H1 (cell line): ENCODE measurements around the gene RXRA. TPM values are rescaled to one million over a fixed set of nuclear protein-coding genes. Genes with fewer than 3 reads are reported as not detected.

ENCODE experiments used
- CTCF ChIA-PET: fragments of 300-600 bp; sonication (Branson Sonifier 250); formaldehyde crosslinking; loops from one replicate; lab custom pipeline; 2021; ENCODE audit not compliant: partially characterized antibody; lab: Charles Lee
- POLR2A ChIA-PET: fragments of 300-600 bp; sonication (Branson Sonifier 250); formaldehyde crosslinking; loops from one replicate; lab custom pipeline; 2021; ENCODE audit warnings: inconsistent platforms; ENCODE audit not compliant: partially characterized antibody; lab: Charles Lee
- DNase-seq, 2 experiments: peaks; one replicate each; pipeline versions ENCODE4 v3.0.0 to v3.0.0-alpha.2; 2010 to 2022; ENCODE audit warnings: low spot score in 2 of 2, low read depth in 1 of 2, mixed read lengths in 1 of 2
- FAIRE-seq: peaks from 2 replicates; lab custom pipeline; 2011; peaks lifted over from hg19 to GRCh38; lab: Jason Lieb, UNC
- H2AFZ ChIP-seq: 2 replicates; pipeline ENCODE4 v1.8.1; 2012; ENCODE audit warnings: low read length, inconsistent platforms
- H2AK5ac ChIP-seq: 2 replicates; pipeline ENCODE4 v1.6.1; 2013; ENCODE audit warnings: low read depth, low read length
- H2BK120ac ChIP-seq: replicated peaks from 2 replicates; pipeline ENCODE3; 2013; ENCODE audit warnings: low read depth, low read length, inconsistent platforms
- H2BK12ac ChIP-seq: 2 replicates; pipeline ENCODE4 v1.6.1; 2013; ENCODE audit warnings: low read depth, low read length
- H2BK15ac ChIP-seq: 2 replicates; pipeline ENCODE4 v1.6.1; 2013; ENCODE audit warnings: low read length
- H2BK20ac ChIP-seq: 2 replicates; pipeline ENCODE4 v1.6.1; 2013; ENCODE audit warnings: low read length
- H2BK5ac ChIP-seq: 2 replicates; pipeline ENCODE4 v1.6.1; 2013; ENCODE audit warnings: low read depth, low read length
- H3K14ac ChIP-seq: 2 replicates; pipeline ENCODE4 v1.6.1; 2013; ENCODE audit warnings: inconsistent platforms; ENCODE audit not compliant: insufficient read length
- H3K18ac ChIP-seq: 2 replicates; pipeline ENCODE4 v1.6.1; 2013; ENCODE audit warnings: low read length; ENCODE audit errors: extremely low read depth
- H3K23ac ChIP-seq: 2 replicates; pipeline ENCODE4 v1.6.1; 2013; ENCODE audit warnings: inconsistent platforms; ENCODE audit not compliant: insufficient read length
- H3K23me2 ChIP-seq: 2 replicates; pipeline ENCODE4 v1.6.1; 2013; ENCODE audit warnings: low read depth, low read length
- H3K27ac ChIP-seq: 2 replicates; pipeline ENCODE4 v1.6.1; 2011; ENCODE audit warnings: low read depth, low read length, inconsistent platforms
- H3K27me3 ChIP-seq, 4 experiments: replicated peaks in 1 of 4; 1 replicate in 1 of 4; 2 replicates in 3 of 4; pipeline versions ENCODE4 v1.6.1 to v1.8.1; 2011 to 2013; ENCODE audit warnings: low read length in 3 of 4, mild to moderate bottlenecking in 3 of 4, inconsistent platforms in 2 of 4, mixed read lengths in 2 of 4, moderate library complexity in 1 of 4; ENCODE audit not compliant: control insufficient read depth in 3 of 4, insufficient read depth in 3 of 4; ENCODE audit errors: extremely low read depth in 1 of 4
- H3K36me3 ChIP-seq, 4 experiments: 2 replicates each; pipeline versions ENCODE4 v1.6.1 to v1.8.1; 2011 to 2013; ENCODE audit warnings: mild to moderate bottlenecking in 4 of 4, low read length in 3 of 4, moderate library complexity in 2 of 4, control low read depth in 1 of 4, inconsistent platforms in 1 of 4; ENCODE audit not compliant: insufficient read depth in 4 of 4, control insufficient read depth in 2 of 4
- H3K4ac ChIP-seq: replicated peaks from 2 replicates; pipeline ENCODE3; 2013; ENCODE audit warnings: low read length, low read depth, mixed read lengths, inconsistent platforms; ENCODE audit not compliant: insufficient read length
- H3K4me1 ChIP-seq, 4 experiments: replicated peaks in 1 of 4; 1 replicate in 1 of 4; 2 replicates in 3 of 4; pipeline versions ENCODE4 v1.6.1 to v1.8.1; 2011 to 2013; ENCODE audit warnings: low read length in 3 of 4, inconsistent platforms in 2 of 4, mixed read lengths in 1 of 4; ENCODE audit not compliant: insufficient read depth in 4 of 4, control insufficient read depth in 3 of 4
- H3K4me2 ChIP-seq, 2 experiments: 2 replicates each; pipeline versions ENCODE4 v1.6.1 to v1.8.1; 2011 to 2013; ENCODE audit warnings: low read depth in 2 of 2, low read length in 2 of 2, control low read depth in 1 of 2, inconsistent platforms in 1 of 2, mild to moderate bottlenecking in 1 of 2; ENCODE audit not compliant: insufficient read depth in 1 of 2
- H3K4me3 ChIP-seq, 4 experiments: fragments of 200-600, 300-600 bp in 1 of 4; sonication (generic), shearing (Covaris generic), sonication (Bioruptor Twin) in 1 of 4; 2 replicates each; pipeline versions ENCODE4 v1.5.1 to v1.8.1; 2011 to 2016; ENCODE audit warnings: low read length in 4 of 4, low read depth in 3 of 4, control low read depth in 2 of 4, inconsistent platforms in 2 of 4, mild to moderate bottlenecking in 2 of 4, mixed read lengths in 1 of 4, moderate library complexity in 1 of 4; ENCODE audit not compliant: insufficient read depth in 2 of 4; ENCODE audit errors: extremely low read depth in 1 of 4
- H3K56ac ChIP-seq: replicated peaks from 2 replicates; pipeline ENCODE3; 2013; ENCODE audit warnings: low read depth, mild to moderate bottlenecking, mixed read lengths, low read length, inconsistent platforms; ENCODE audit not compliant: insufficient read length
- H3K79me1 ChIP-seq: 2 replicates; pipeline ENCODE4 v1.6.1; 2013; ENCODE audit warnings: low read depth, low read length, control low read depth
- H3K79me2 ChIP-seq, 2 experiments: 2 replicates each; pipeline versions ENCODE4 v1.6.1 to v1.8.1; 2012 to 2013; ENCODE audit warnings: low read length in 2 of 2, mild to moderate bottlenecking in 2 of 2, inconsistent platforms in 1 of 2; ENCODE audit not compliant: insufficient read depth in 2 of 2, control insufficient read depth in 1 of 2
- H3K9ac ChIP-seq, 4 experiments: replicated peaks in 1 of 4; 1 replicate in 1 of 4; 2 replicates in 3 of 4; pipeline versions ENCODE4 v1.6.1 to v1.8.1; 2011 to 2013; ENCODE audit warnings: low read depth in 3 of 4, low read length in 3 of 4, control low read depth in 2 of 4, mild to moderate bottlenecking in 2 of 4, moderate library complexity in 2 of 4, inconsistent platforms in 1 of 4; ENCODE audit errors: extremely low read depth in 1 of 4
- H3K9me3 ChIP-seq, 2 experiments: 2 replicates each; pipeline versions ENCODE4 v1.6.1 to v1.8.1; 2012 to 2013; ENCODE audit warnings: mild to moderate bottlenecking in 2 of 2, moderate library complexity in 2 of 2, control low read depth in 1 of 2, inconsistent platforms in 1 of 2, low read depth in 1 of 2, low read length in 1 of 2, mixed read lengths in 1 of 2; ENCODE audit not compliant: insufficient read depth in 2 of 2
- H4K20me1 ChIP-seq, 2 experiments: replicated peaks in 1 of 2; 2 replicates each; pipeline versions ENCODE3 to v1.8.1; 2011 to 2013; ENCODE audit warnings: inconsistent platforms in 2 of 2, low read length in 2 of 2, mild to moderate bottlenecking in 1 of 2; ENCODE audit not compliant: insufficient read depth in 2 of 2, control insufficient read depth in 1 of 2
- H4K5ac ChIP-seq: 2 replicates; pipeline ENCODE4 v1.6.1; 2013; ENCODE audit warnings: low read length, low read depth, mixed read lengths, inconsistent platforms; ENCODE audit not compliant: insufficient read length
- H4K8ac ChIP-seq: 2 replicates; pipeline ENCODE4 v1.8.0; 2013; ENCODE audit warnings: mild to moderate bottlenecking, moderate library complexity, low read length, inconsistent platforms; ENCODE audit not compliant: insufficient read depth; ENCODE audit errors: extremely low read depth
- H4K91ac ChIP-seq: replicated peaks from 2 replicates; pipeline ENCODE3; 2013; ENCODE audit warnings: low read length, mixed read lengths, inconsistent platforms; ENCODE audit not compliant: insufficient read length
- BACH1 ChIP-seq: IDR thresholded peaks from 2 replicates; pipeline ENCODE4 v1.6.1; 2012; ENCODE audit warnings: low read length, improper control_type of control experiment
- CHD2 ChIP-seq: IDR thresholded peaks from 2 replicates; pipeline ENCODE4 v1.6.1; 2012; ENCODE audit warnings: low read length, improper control_type of control experiment
- EP300 ChIP-seq, 2 experiments: IDR thresholded peaks; 1 replicate in 1 of 2; 2 replicates in 1 of 2; pipeline ENCODE4 v1.6.1; 2011 to 2012; ENCODE audit warnings: low read depth in 2 of 2, low read length in 2 of 2, mild to moderate bottlenecking in 2 of 2, borderline replicate concordance in 1 of 2, inconsistent platforms in 1 of 2, moderate library complexity in 1 of 2
- HDAC2 ChIP-seq, 2 experiments: fragments of 300-600 bp in 1 of 2; sonication (generic) in 1 of 2; IDR thresholded peaks; 2 replicates each; pipeline ENCODE4 v1.6.1; 2011 to 2012; ENCODE audit warnings: low read depth in 2 of 2, low read length in 2 of 2, mild to moderate bottlenecking in 2 of 2, moderate library complexity in 2 of 2, borderline replicate concordance in 1 of 2, inconsistent platforms in 1 of 2
- POU5F1 ChIP-seq: IDR thresholded peaks from 2 replicates; pipeline ENCODE4 v1.6.1; 2011; ENCODE audit warnings: low read depth, mild to moderate bottlenecking, low read length, moderate library complexity
- RBBP5 ChIP-seq: IDR thresholded peaks from 2 replicates; pipeline ENCODE4 v1.7.1; 2012; ENCODE audit warnings: low read depth, mild to moderate bottlenecking, inconsistent platforms, low read length, moderate library complexity, borderline replicate concordance
- SAP30 ChIP-seq: fragments of 300-600 bp; sonication (generic); IDR thresholded peaks from 2 replicates; pipeline ENCODE4 v1.7.1; 2012; ENCODE audit warnings: low read length, moderate library complexity, mild to moderate bottlenecking, inconsistent platforms; ENCODE audit not compliant: insufficient read depth, insufficient replicate concordance
- SIX5 ChIP-seq: IDR thresholded peaks from 2 replicates; pipeline ENCODE4 v1.6.1; 2011; ENCODE audit warnings: mild to moderate bottlenecking, low read depth, low read length
- SP1 ChIP-seq: IDR thresholded peaks from 2 replicates; pipeline ENCODE4 v1.6.1; 2011; ENCODE audit warnings: low read depth, low read length
- TAF7 ChIP-seq: optimal IDR thresholded peaks from 2 replicates; pipeline ENCODE3; 2011; ENCODE audit warnings: low read depth, mild to moderate bottlenecking, inconsistent platforms, low read length, moderate library complexity, borderline replicate concordance
- TEAD4 ChIP-seq: IDR thresholded peaks from 2 replicates; pipeline ENCODE4 v1.6.1; 2012; ENCODE audit warnings: low read depth, low read length, inconsistent platforms, mixed read lengths
- YY1 ChIP-seq: IDR thresholded peaks from 2 replicates; pipeline ENCODE4 v1.6.1; 2011; ENCODE audit warnings: low read depth, mild to moderate bottlenecking, low read length
- WGBS, 2 experiments: shearing (Covaris generic) in 1 of 2; methylation state at CpG; one replicate each; pipeline versions ENCODE4 v1.1.6 to v1.1.7; 2013 to 2015; ENCODE audit warnings: low lambda C conversion rate in 2 of 2, mixed read lengths in 2 of 2, inconsistent platforms in 1 of 2, low coverage in 1 of 2, missing lambda C conversion rate in 1 of 2; ENCODE audit not compliant: insufficient replicate concordance in 2 of 2, insufficient coverage in 1 of 2, insufficient read length in 1 of 2; ENCODE audit errors: extremely low coverage in 1 of 2, missing lambda C conversion rate in 1 of 2; 5-methylcytosine and 5-hydroxymethylcytosine counted together
- polyA plus RNA-seq, 7 experiments: library from polyadenylated mRNA; depleted of rRNA in 3 of 7; stranded (reverse) in 5 of 7; unstranded in 2 of 7; fragments of >200 nt in 5 of 7; fragments of 200-250 nt in 2 of 7; gene quantifications; 1 replicate in 5 of 7; 2 replicates in 1 of 7; 4 replicates in 1 of 7; pipeline versions ENCODE4 v1.2.1 to v1.2.3, GENCODE V29; 2011 to 2013; ENCODE audit warnings: missing spikeins in 2 of 7, mixed read lengths in 2 of 7
- total RNA-seq: library from RNA; stranded (reverse); fragmentation: NEBNext Ultra II Directional; extraction: Animal tissue kit (Norgen Biotek cat#: 25700); gene quantifications from 2 replicates; pipeline ENCODE4 v1.2.1, GENCODE V29; 2021

Gene RXRA
- total and polyA plus RNA-seq, 2 of the 8 experiments (the other 6 are each of a cell fraction or from before 2014, with no cell fraction given) = 9.8 to 29.4 TPM

DNA sequence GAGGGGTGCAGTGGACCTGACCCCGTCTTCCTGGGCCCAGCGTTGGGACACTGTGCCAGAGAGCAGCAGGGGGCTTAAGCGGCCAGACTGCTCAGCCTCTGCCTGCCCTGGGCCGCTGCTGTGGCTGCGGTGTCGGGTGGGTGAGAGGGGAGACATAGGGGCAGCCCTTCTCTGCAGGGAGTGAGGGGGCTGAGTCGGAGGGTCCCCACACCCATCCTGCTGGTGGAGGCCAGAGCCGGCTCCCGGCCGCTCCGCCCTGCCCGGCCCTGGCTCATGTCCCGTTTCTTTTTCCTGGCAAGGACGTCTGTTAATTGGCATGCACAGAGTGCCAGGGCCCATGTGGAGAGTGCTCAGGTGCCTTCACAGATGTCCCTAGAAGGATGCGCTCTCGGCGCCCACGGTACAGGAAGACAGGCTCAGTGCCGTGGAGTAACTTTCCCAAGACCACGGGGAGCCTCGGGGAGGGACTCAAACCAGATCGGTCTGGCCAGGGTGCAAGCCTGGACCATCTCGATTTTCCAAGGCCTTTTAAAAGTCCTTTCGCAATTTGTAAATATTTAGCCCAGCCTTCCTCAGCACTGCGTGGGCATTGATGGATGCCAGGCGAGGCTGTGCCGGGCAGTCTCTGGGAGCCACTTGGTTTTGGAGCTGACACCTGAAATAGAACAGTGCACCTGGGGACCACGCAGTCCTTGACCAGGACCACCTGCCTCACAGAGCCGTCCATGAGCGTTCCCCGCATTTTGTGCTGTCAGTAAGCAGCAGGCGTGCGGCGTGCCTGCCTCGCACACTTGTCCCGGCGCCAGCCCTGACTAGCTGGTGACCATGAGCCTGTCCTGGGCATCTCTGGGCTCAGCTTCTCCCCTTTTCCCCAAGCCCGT, 60.9 kb downstream of the RXRA start:
- H2BK120ac ChIP-seq = no peak overlapping the region
- no peak overlapping the region for H2AFZ ChIP-seq
- peaks cover 9 to 15% of the 10 kb centered on the region in 2 experiments for H4K20me1 ChIP-seq
- peaks cover 33% of the 10 kb centered on the region for H3K79me1 ChIP-seq
- H3K23me2 ChIP-seq = no peaks in the 10 kb centered on the region; the same call in 1 of the 2 replicates
- no peak overlapping the region for H2BK12ac ChIP-seq
- ChIA-PET POLR2A (no interaction called here), CTCF (interaction anchor here (0.7 to 5.4 kb wide), 4 partner anchors 10 to 216 kb away, joined by 3 to 24 read pairs (median 3); no protein-coding TSS in a partner anchor)
- no peak overlapping the region for H3K4me2 ChIP-seq
- WGBS, 2 experiments = 92% methylated on average over 31 of the region's 38 CpGs; no CpG with 5 or more reads in 1 of the 2 experiments
- FAIRE-seq (no peak), DNase-seq (no peak)
- no peak overlapping the region for H3K27ac ChIP-seq
- H2BK5ac ChIP-seq = no peak overlapping the region
- H3K14ac ChIP-seq = no peak overlapping the region
- no peak overlapping the region for H3K4ac ChIP-seq
- H3K56ac ChIP-seq = no peak overlapping the region
- H2BK20ac ChIP-seq = no peak overlapping the region
- H3K4me1 ChIP-seq = no peaks in the 10 kb centered on the region; a peak in 1 of 7 replicates
- no peak overlapping the region for H3K4me3 ChIP-seq
- no peak overlapping the region for H3K18ac ChIP-seq
- no peak overlapping the region for H2AK5ac ChIP-seq
- peaks cover 0 to 39% of the 10 kb centered on the region in 2 experiments; a peak in 1 of 4 replicates for H3K79me2 ChIP-seq
- no peaks in the 10 kb centered on the region for H3K36me3 ChIP-seq
- no peak overlapping the region for H4K5ac ChIP-seq
- no peaks in the 10 kb centered on the region for H3K27me3 ChIP-seq
- H3K23ac ChIP-seq = no peak overlapping the region
- H4K91ac ChIP-seq = no peak overlapping the region
- H3K9ac ChIP-seq = no peak overlapping the region
- H3K9me3 ChIP-seq = no peaks in the 10 kb centered on the region
- H4K8ac ChIP-seq = no peak overlapping the region
- no peak overlapping the region for H2BK15ac ChIP-seq
- TF ChIP-seq POU5F1 (no peak), YY1 (no peak), BACH1 (no peak), SAP30 (no peak), HDAC2 (IDR thresholded peaks at IDR 0.05; ENCODE audit: borderline replicate concordance in 1 of 2, low read depth in 2 of 2, low read length in 2 of 2) (no peak), TAF7 (no peak), TEAD4 (no peak), SIX5 (no peak), CHD2 (no peak), SP1 (no peak), RBBP5 (no peak), EP300 (IDR thresholded peaks at IDR 0.05; ENCODE audit: borderline replicate concordance in 1 of 2, low read depth in 2 of 2, low read length in 2 of 2) (no peak)
